Left lung (tissue), 10 donors: Measurements from ENCODE around the gene MFSD8. TPM values are rescaled to one million over a fixed set of nuclear protein-coding genes. Genes with fewer than 3 reads are reported as not detected.
A peak's percentile ranks its signal among the peaks of the same experiment; 100 is the strongest.
"Not testable (repeated sequence)": the region's sequence is repeated elsewhere in the genome, so short reads cannot be mapped to it uniquely, and the experiment has no call there.

Experiments used
- ATAC-seq: fragments of 200-7000 bp; cut with Tn5 transposase; one replicate; pipeline ENCODE4 v1.9.1; 2020; ENCODE audit warnings: moderate library complexity
- DNase-seq, 4 donors: peaks; one replicate each; pipeline ENCODE4 v3.0.0-alpha.2; 2013 to 2020
- H3K27ac ChIP-seq, 2 donors: fragments of 200-600 bp; sonication (generic) in 1 of 2; one replicate each; pipeline versions ENCODE4 v1.5.0 to v1.8.0; 2020 to 2021
- H3K27me3 ChIP-seq, 2 donors: fragments of 200-600 bp; sonication (generic) in 1 of 2; one replicate each; pipeline versions ENCODE4 v1.5.0 to v1.8.0; 2020 to 2021
- H3K36me3 ChIP-seq, 2 donors: fragments of 200-600 bp; sonication (generic) in 1 of 2; one replicate each; pipeline versions ENCODE4 v1.5.0 to v1.8.0; 2020 to 2021
- H3K4me1 ChIP-seq, 2 donors: fragments of 200-600 bp; one replicate each; pipeline ENCODE4 v1.8.0; 2021
- H3K4me3 ChIP-seq, 2 donors: fragments of 200-600 bp; sonication (generic) in 1 of 2; one replicate each; pipeline versions ENCODE4 v1.5.0 to v1.8.0; 2020 to 2021; ENCODE audit warnings: mild to moderate bottlenecking in 1 of 2
- H3K9me3 ChIP-seq, 2 donors: fragments of 200-600 bp; sonication (generic) in 1 of 2; one replicate each; pipeline versions ENCODE4 v1.5.0 to v1.8.0; 2020 to 2021
- CTCF ChIP-seq, 2 donors: fragments of 200-600 bp; sonication (generic) in 1 of 2; IDR thresholded peaks; one replicate each; pipeline versions ENCODE4 v1.5.0 to v1.8.0; 2021; ENCODE audit warnings: antibody characterized with exemption in 2 of 2
- intact Hi-C, 2 donors: fragments of 100-400 bp; cut with DNase I; formaldehyde crosslinking; loops; one replicate each; pipeline versions ENCODE4 v1.11.2 to v1.14.2; 2022
- polyA plus RNA-seq, 6 donors: library from polyadenylated mRNA; unstranded; fragments of 120-200 nt; gene quantifications; one replicate each; pipeline ENCODE4 v1.2.1, GENCODE V29; 2013; ENCODE audit not compliant: insufficient read length in 6 of 6
- total RNA-seq, 2 donors: library from RNA; stranded (reverse); fragmentation: NEBNext Ultra II Directional; extraction: Animal tissue kit (Norgen Biotek cat#: 25700); gene quantifications; one replicate each; pipeline ENCODE4 v1.2.1, GENCODE V29; 2021
- donor health status: DM: no; HTN: yes; CAD: no.
- donor health status: DM: no; HTN: no; CAD: no.

Gene MFSD8
- total and polyA plus RNA-seq, 8 donors = 18.3 to 37.2 (median 29.8) TPM

DNA sequence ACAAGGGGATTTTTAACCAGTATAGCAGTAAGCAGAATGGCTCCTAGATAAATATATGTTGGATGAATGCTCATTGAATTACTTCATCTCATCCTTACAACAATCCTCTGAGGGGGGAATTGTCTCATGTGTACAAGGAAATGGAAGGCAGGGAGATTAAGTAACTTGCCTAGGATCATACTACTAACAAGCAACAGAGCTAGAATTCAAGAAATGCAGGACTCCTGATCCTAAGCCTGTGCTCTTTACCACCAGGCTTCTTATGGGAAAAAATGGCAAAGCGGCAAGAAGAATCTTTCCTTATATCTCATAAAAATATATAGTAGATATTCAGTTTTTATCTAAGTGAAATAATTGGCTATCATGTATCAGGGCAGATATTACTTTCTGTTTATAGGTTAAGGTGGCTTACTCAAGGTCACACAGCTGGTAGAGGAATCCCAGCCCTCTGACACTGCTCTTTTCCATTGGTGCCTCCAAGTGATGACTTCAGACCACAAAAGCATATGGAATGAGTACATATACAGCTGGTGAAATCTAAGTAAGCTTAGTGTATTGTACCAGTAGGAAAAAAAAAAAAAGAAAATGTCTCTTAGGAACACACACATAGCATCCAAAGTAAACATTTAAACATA, 2.3 kb upstream of the MFSD8 start:
- no peaks in the 10 kb centered on the region for H3K9me3 ChIP-seq
- H3K27ac ChIP-seq = no peak overlapping the region
- no peak overlapping the region for H3K4me3 ChIP-seq
- ATAC-seq = no peak
- H3K36me3 ChIP-seq = no peaks in the 10 kb centered on the region
- no peaks in the 10 kb centered on the region for H3K27me3 ChIP-seq
- intact Hi-C loops = no loop called here
- peaks cover 4 to 26% of the 10 kb centered on the region in 2 donors for H3K4me1 ChIP-seq
- no peak for DNase-seq
- TF ChIP-seq CTCF (IDR thresholded peaks at IDR 0.05) = no peak

- Histone ChIP-seq H3K27ac (peak overlapping the region; percentile 90 to 97), H3K9me3 (no peaks in the 10 kb centered on the region), H3K27me3 (no peaks in the 10 kb centered on the region), H3K4me1 (peaks cover 4 to 26% of the 10 kb centered on the region in 2 donors), H3K4me3 (peak overlapping the region; percentile 80), H3K36me3 (no peaks in the 10 kb centered on the region)
- DNase-seq (peak in 3 of 4 donors; percentile 52 to 86 (median 63)), ATAC-seq (peak; percentile 54)
- TF ChIP-seq CTCF (IDR thresholded peaks at IDR 0.05) = no peak
- intact Hi-C loops = no loop called here
These were observed 816 bp upstream of the MFSD8 start for GRCh38 chr4:127965803-127966175.

GRCh38 chr4:127964426-127965061, 429 bp downstream of the MFSD8 start:
- H3K4me1 ChIP-seq = peaks cover 4 to 26% of the 10 kb centered on the region in 2 donors
- peak overlapping the region; percentile 80 for H3K4me3 ChIP-seq
- H3K9me3 ChIP-seq, intact Hi-C loops, H3K36me3 ChIP-seq, H3K27me3 ChIP-seq: not testable (repeated sequence)
- peak; percentile 26 for ATAC-seq
- peak overlapping the region; percentile 90 to 97 for H3K27ac ChIP-seq
- DNase-seq = peak in 1 of 4 donors; percentile 85

DNA sequence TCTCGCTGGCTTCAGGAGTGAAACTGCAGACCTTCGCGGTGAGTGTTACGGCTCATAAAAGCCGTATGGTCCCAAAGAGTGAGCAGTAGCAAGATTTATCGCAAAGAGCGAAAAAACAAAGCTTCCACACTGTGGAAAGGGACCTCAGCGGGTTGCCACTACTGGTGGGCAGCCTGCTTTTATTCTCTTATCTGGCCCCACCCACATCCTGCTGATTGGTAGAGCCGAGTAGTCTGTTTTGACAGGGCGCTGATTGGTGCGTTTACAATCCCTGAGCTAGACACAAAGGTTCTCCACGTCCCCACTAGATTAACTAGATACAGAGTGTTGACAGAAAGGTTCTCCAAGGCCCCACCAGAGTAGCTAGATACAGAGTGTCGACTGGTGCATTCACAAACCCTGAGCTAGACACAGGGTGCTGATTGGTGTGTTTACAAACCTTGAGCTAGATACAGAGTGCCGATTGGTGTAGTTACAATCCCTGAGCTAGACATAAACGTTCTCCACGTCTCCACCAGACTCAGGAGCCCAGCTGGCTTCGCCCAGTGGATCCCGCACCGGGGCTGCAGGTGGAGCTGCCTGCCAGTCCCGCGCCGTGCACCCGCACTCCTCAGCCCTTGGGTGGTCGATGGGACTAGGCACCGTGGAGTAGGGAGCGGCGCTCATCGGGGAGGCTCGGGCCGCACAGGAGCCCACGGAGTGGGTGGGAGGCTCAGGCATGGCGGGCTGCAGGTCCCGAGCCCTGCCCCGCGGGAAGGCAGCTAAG, 1.2 kb downstream of the MFSD8 start:
- H3K9me3 ChIP-seq, H3K27me3 ChIP-seq, H3K36me3 ChIP-seq, DNase-seq, ATAC-seq, intact Hi-C loops: not testable (repeated sequence)
- Histone ChIP-seq H3K4me1 (peaks cover 4 to 26% of the 10 kb centered on the region in 2 donors), H3K4me3 (peak overlapping the region; percentile 80), H3K27ac (peak overlapping the region; percentile 90 to 97)

- Histone ChIP-seq H3K4me3 (no peak overlapping the region), H3K36me3 (peaks cover 0 to 16% of the 10 kb centered on the region in 2 donors), H3K4me1 (peaks cover 0 to 7% of the 10 kb centered on the region in 2 donors), H3K27me3 (no peaks in the 10 kb centered on the region), H3K27ac (no peak overlapping the region), H3K9me3 (no peaks in the 10 kb centered on the region)
- ATAC-seq (no peak), DNase-seq (no peak)
- intact Hi-C loops = no loop called here
- no peak for TF ChIP-seq CTCF (IDR thresholded peaks at IDR 0.05)
These were observed 5.2 kb downstream of the MFSD8 start for GRCh38 chr4:127959794-127960193.

DNA sequence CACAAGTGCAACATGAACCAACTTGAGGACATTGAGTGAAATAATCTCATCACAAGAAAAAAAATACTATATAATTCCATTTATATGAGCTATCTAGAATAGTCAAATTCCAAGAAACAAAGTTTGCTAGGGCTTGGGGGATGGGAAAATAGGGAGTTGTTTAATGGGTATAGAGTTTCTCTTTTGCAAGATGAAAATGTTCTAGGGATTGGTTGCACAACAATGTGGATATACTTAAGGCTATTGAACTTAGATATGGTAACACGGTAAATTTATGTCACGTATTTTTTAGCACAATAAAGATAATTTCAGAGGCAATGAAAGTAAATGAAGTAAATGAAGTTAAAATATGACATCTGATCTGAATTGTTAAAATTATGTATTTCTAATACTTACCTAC, 7.9 kb downstream of the MFSD8 start:
- ATAC-seq = no peak
- Histone ChIP-seq H3K9me3 (no peaks in the 10 kb centered on the region), H3K4me1 (no peaks in the 10 kb centered on the region), H3K36me3 (peaks cover 0 to 31% of the 10 kb centered on the region in 2 donors), H3K27me3 (no peaks in the 10 kb centered on the region), H3K4me3 (no peak overlapping the region), H3K27ac (no peak overlapping the region)
- intact Hi-C loops = no loop called here
- TF ChIP-seq CTCF (IDR thresholded peaks at IDR 0.05) = no peak
- no peak for DNase-seq
